IMR-90 (cell line): Measurements from ENCODE around the gene OR56B1. TPM values are rescaled to one million over a fixed set of nuclear protein-coding genes. Genes with fewer than 3 reads are reported as not detected.

Experiments used
- ATAC-seq: fragments of 200-7000 bp; cut with Tn5 transposase; 2 replicates; pipeline ENCODE4 v1.9.1; 2020; ENCODE audit warnings: low read depth, mild to moderate bottlenecking, moderate library complexity
- BruUV-seq: library from RNA; stranded (reverse); fragments of 400-500 nt; replicated peaks from 2 replicates; lab custom pipeline; 2021; lab: Mats Ljungman, UMichigan
- CTCF ChIA-PET: fragments of 300-600 bp; formaldehyde crosslinking; extraction: SDS; loops from one replicate; lab custom pipeline; 2021; ENCODE audit warnings: antibody characterized with exemption; lab: Yijun Ruan, JAX
- POLR2A ChIA-PET: fragments of 300-600 bp; sonication (Branson Sonifier 250); formaldehyde crosslinking; loops from one replicate; lab custom pipeline; 2022; ENCODE audit warnings: antibody characterized with exemption; ENCODE audit not compliant: unreplicated experiment; lab: Charles Lee
- DNase-seq: peaks from one replicate; pipeline ENCODE4 v3.0.0; 2013
- H2AFZ ChIP-seq: replicated peaks from 2 replicates; pipeline ENCODE3; 2013; ENCODE audit warnings: low read length, mild to moderate bottlenecking; ENCODE audit not compliant: poor library complexity
- H2AK5ac ChIP-seq: 2 replicates; pipeline ENCODE4 v1.6.1; 2013; ENCODE audit warnings: low read depth, low read length, inconsistent platforms
- H2AK9ac ChIP-seq: replicated peaks from 2 replicates; pipeline ENCODE3; 2013; ENCODE audit warnings: mild to moderate bottlenecking, low read depth, low read length, moderate library complexity; ENCODE audit not compliant: poor library complexity
- H2BK120ac ChIP-seq: 2 replicates; pipeline ENCODE4 v1.6.1; 2013; ENCODE audit warnings: low read depth, low read length, inconsistent platforms
- H2BK15ac ChIP-seq: 3 replicates; pipeline ENCODE4 v1.6.1; 2013; ENCODE audit warnings: low read depth, low read length, inconsistent platforms
- H2BK20ac ChIP-seq: 2 replicates; pipeline ENCODE4 v1.6.1; 2013; ENCODE audit warnings: low read depth, mild to moderate bottlenecking, inconsistent platforms, low read length, moderate library complexity
- H2BK5ac ChIP-seq: 2 replicates; pipeline ENCODE4 v1.6.1; 2013; ENCODE audit warnings: mild to moderate bottlenecking, low read depth, low read length, inconsistent platforms; ENCODE audit not compliant: poor library complexity, severe bottlenecking
- H3K14ac ChIP-seq: replicated peaks from 2 replicates; pipeline ENCODE4 v1.6.1; 2013; ENCODE audit warnings: low read depth, low read length, inconsistent platforms
- H3K18ac ChIP-seq: 2 replicates; pipeline ENCODE4 v1.6.1; 2013; ENCODE audit warnings: low read depth, low read length, control low read depth
- H3K23ac ChIP-seq: 2 replicates; pipeline ENCODE4 v1.6.1; 2013; ENCODE audit warnings: low read depth, low read length, inconsistent platforms
- H3K27ac ChIP-seq: 2 replicates; pipeline ENCODE4 v1.5.1; 2013; ENCODE audit warnings: mild to moderate bottlenecking, control low read depth, low read length; ENCODE audit not compliant: insufficient read depth
- H3K27me3 ChIP-seq: 2 replicates; pipeline ENCODE4 v1.6.1; 2013; ENCODE audit warnings: low read length; ENCODE audit not compliant: control insufficient read depth, insufficient read depth
- H3K36me3 ChIP-seq: 2 replicates; pipeline ENCODE4 v1.6.1; 2013; ENCODE audit warnings: low read length, mixed read lengths; ENCODE audit not compliant: control insufficient read depth, insufficient read depth
- H3K4ac ChIP-seq: 2 replicates; pipeline ENCODE4 v1.6.1; 2013; ENCODE audit warnings: low read depth, low read length, inconsistent platforms
- H3K4me1 ChIP-seq: 2 replicates; pipeline ENCODE4 v1.6.1; 2013; ENCODE audit warnings: low read length, mixed read lengths; ENCODE audit not compliant: control insufficient read depth, insufficient read depth
- H3K4me2 ChIP-seq: 2 replicates; pipeline ENCODE4 v1.6.1; 2013; ENCODE audit warnings: low read depth, mild to moderate bottlenecking, control low read depth, low read length, moderate library complexity
- H3K4me3 ChIP-seq: 2 replicates; pipeline ENCODE4 v1.5.1; 2013; ENCODE audit warnings: low read depth, mild to moderate bottlenecking, control low read depth, low read length, moderate library complexity; ENCODE audit not compliant: insufficient read depth
- H3K56ac ChIP-seq: 2 replicates; pipeline ENCODE4 v1.6.1; 2013; ENCODE audit warnings: low read length, inconsistent platforms; ENCODE audit not compliant: insufficient read depth; ENCODE audit errors: extremely low read depth
- H3K79me1 ChIP-seq, 2 experiments: 2 replicates each; pipeline ENCODE4 v1.6.1; 2013; ENCODE audit warnings: low read length in 2 of 2, inconsistent platforms in 1 of 2, low read depth in 1 of 2
- H3K9ac ChIP-seq: 2 replicates; pipeline ENCODE4 v1.6.1; 2013; ENCODE audit warnings: low read depth, low read length, control low read depth
- H3K9me1 ChIP-seq: 2 replicates; pipeline ENCODE4 v1.6.1; 2013; ENCODE audit warnings: low read length, inconsistent platforms; ENCODE audit not compliant: insufficient read depth
- H3K9me3 ChIP-seq: 2 replicates; pipeline ENCODE4 v1.6.1; 2013; ENCODE audit warnings: low read length; ENCODE audit not compliant: control insufficient read depth, insufficient read depth
- H4K20me1 ChIP-seq: 2 replicates; pipeline ENCODE4 v1.6.1; 2013; ENCODE audit warnings: low read length, inconsistent platforms; ENCODE audit not compliant: insufficient read depth
- H4K5ac ChIP-seq: 2 replicates; pipeline ENCODE4 v1.6.1; 2013; ENCODE audit warnings: mild to moderate bottlenecking, low read depth, low read length, control low read depth
- H4K8ac ChIP-seq, 2 experiments: 2 replicates each; pipeline ENCODE4 v1.6.1; 2013; ENCODE audit warnings: low read depth in 2 of 2, low read length in 2 of 2, control low read depth in 1 of 2, inconsistent platforms in 1 of 2
- H4K91ac ChIP-seq: 2 replicates; pipeline ENCODE4 v1.6.1; 2013; ENCODE audit warnings: low read depth, low read length, inconsistent platforms; ENCODE audit not compliant: insufficient read depth
- FOS ChIP-seq: fragments of 150-350 bp; IDR thresholded peaks from 2 replicates; pipeline ENCODE4 v1.6.1; 2016; ENCODE audit warnings: low read depth, low read length
- MAFK ChIP-seq: IDR thresholded peaks from 2 replicates; pipeline ENCODE4 v1.6.1; 2012; ENCODE audit warnings: low read depth, low read length, improper control_type of control experiment
- POLR2A ChIP-seq: IDR thresholded peaks from 2 replicates; pipeline ENCODE4 v1.6.1; 2012; ENCODE audit warnings: mild to moderate bottlenecking, low read depth, low read length
- SMC3 ChIP-seq: fragments of 150-350 bp; IDR thresholded peaks from 2 replicates; pipeline ENCODE4 v1.6.1; 2016; ENCODE audit warnings: low read depth, mild to moderate bottlenecking, antibody characterized with exemption, low read length, moderate library complexity
- WGBS, 2 experiments: methylation state at CpG; one replicate each; pipeline versions ENCODE4 v1.1.5 to v1.1.7; 2013; ENCODE audit warnings: missing lambda C conversion rate in 2 of 2; ENCODE audit not compliant: insufficient read length in 1 of 2; ENCODE audit errors: extremely low coverage in 2 of 2; 5-methylcytosine and 5-hydroxymethylcytosine counted together
- dilution Hi-C: fragments of 300-500 bp; cut with HindIII; formaldehyde crosslinking; loops from one replicate; pipeline ENCODE4 v1.14.3; 2018; ENCODE audit warnings: low sequenced_read_pairs; ENCODE audit not compliant: unreplicated experiment
- in situ Hi-C: fragments of 300-500 bp; cut with MboI; formaldehyde crosslinking; loops from 3 replicates; pipeline ENCODE4 v1.14.3; 2019; ENCODE audit warnings: low sequenced_read_pairs, inconsistent platforms, mixed read lengths
- intact Hi-C: fragments of 100-400 bp; cut with micrococcal nuclease; formaldehyde crosslinking; loops from 2 replicates; pipeline ENCODE4 v1.10.0; 2022
- polyA plus RNA-seq, 3 experiments: library from polyadenylated mRNA; depleted of rRNA; stranded (reverse); fragments of >200 nt; gene quantifications; 2 replicates each; pipeline ENCODE4 v1.2.3, GENCODE V29; 2012; ENCODE audit warnings: low replicate concordance in 1 of 3
- total RNA-seq: library from RNA; depleted of rRNA; stranded (reverse); fragments of >200 nt; gene quantifications from 2 replicates; pipeline ENCODE4 v1.2.3, GENCODE V29; 2012
- TF ChIP-seq, protein P1 (sequence below): fragments of 150-350 bp; IDR thresholded peaks from 2 replicates; pipeline ENCODE4 v1.6.1; 2016; ENCODE audit warnings: low read depth, mild to moderate bottlenecking, low read length, moderate library complexity, borderline replicate concordance
- TF ChIP-seq, protein P2 (sequence below): fragments of 150-350 bp; IDR thresholded peaks from 2 replicates; pipeline ENCODE4 v1.6.1; 2017; ENCODE audit warnings: mild to moderate bottlenecking, antibody characterized with exemption, low read length, low read depth
- TF ChIP-seq, protein P3 (sequence below): conservative IDR thresholded peaks from 2 replicates; pipeline ENCODE4 v1.5.1; 2012; ENCODE audit warnings: mild to moderate bottlenecking, low read depth, low read length, improper control_type of control experiment

The OR56B1 gene
- total and polyA plus RNA-seq, 2 of the 4 experiments (the other 2 are of a cell fraction), result not detected

DNA sequence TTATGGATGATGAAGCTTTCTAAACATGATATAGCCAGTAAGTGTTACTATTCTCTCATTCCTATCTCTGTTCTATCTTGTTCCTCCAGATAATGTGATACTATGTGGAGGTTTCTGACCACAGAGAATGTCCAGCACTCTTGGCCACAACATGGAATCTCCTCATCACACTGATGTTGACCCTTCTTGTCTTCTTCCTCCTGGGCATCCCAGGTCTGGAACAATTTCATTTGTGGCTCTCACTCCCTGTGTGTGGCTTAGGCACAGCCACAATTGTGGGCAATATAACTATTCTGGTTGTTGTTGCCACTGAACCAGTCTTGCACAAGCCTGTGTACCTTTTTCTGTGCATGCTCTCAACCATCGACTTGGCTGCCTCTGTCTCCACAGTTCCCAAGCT is 9.9 kb upstream of the OR56B1 start:
- H3K9me3 ChIP-seq, result no peaks in the 10 kb centered on the region
- H3K56ac ChIP-seq, result no peak overlapping the region
- H4K91ac ChIP-seq, result no peak overlapping the region
- no peaks in the 10 kb centered on the region for H3K9me1 ChIP-seq
- ATAC-seq (no peak), DNase-seq (no peak)
- H3K4me3 ChIP-seq, result no peak overlapping the region
- TF ChIP-seq MAFK (no peak), FOS (no peak), SMC3 (no peak), POLR2A (no peak)
- TF ChIP-seq, protein P1, sequence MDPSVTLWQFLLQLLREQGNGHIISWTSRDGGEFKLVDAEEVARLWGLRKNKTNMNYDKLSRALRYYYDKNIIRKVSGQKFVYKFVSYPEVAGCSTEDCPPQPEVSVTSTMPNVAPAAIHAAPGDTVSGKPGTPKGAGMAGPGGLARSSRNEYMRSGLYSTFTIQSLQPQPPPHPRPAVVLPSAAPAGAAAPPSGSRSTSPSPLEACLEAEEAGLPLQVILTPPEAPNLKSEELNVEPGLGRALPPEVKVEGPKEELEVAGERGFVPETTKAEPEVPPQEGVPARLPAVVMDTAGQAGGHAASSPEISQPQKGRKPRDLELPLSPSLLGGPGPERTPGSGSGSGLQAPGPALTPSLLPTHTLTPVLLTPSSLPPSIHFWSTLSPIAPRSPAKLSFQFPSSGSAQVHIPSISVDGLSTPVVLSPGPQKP, result no peak
- TF ChIP-seq, protein P2, sequence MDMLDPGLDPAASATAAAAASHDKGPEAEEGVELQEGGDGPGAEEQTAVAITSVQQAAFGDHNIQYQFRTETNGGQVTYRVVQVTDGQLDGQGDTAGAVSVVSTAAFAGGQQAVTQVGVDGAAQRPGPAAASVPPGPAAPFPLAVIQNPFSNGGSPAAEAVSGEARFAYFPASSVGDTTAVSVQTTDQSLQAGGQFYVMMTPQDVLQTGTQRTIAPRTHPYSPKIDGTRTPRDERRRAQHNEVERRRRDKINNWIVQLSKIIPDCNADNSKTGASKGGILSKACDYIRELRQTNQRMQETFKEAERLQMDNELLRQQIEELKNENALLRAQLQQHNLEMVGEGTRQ, result no peak
- TF ChIP-seq, protein P3, sequence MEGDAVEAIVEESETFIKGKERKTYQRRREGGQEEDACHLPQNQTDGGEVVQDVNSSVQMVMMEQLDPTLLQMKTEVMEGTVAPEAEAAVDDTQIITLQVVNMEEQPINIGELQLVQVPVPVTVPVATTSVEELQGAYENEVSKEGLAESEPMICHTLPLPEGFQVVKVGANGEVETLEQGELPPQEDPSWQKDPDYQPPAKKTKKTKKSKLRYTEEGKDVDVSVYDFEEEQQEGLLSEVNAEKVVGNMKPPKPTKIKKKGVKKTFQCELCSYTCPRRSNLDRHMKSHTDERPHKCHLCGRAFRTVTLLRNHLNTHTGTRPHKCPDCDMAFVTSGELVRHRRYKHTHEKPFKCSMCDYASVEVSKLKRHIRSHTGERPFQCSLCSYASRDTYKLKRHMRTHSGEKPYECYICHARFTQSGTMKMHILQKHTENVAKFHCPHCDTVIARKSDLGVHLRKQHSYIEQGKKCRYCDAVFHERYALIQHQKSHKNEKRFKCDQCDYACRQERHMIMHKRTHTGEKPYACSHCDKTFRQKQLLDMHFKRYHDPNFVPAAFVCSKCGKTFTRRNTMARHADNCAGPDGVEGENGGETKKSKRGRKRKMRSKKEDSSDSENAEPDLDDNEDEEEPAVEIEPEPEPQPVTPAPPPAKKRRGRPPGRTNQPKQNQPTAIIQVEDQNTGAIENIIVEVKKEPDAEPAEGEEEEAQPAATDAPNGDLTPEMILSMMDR, result no peak
- H3K9ac ChIP-seq, result no peak overlapping the region
- no TSS peak for BruUV-seq
- in situ Hi-C loops, result no loop called here
- no peak overlapping the region for H2BK15ac ChIP-seq
- H2BK120ac ChIP-seq, result no peak overlapping the region
- no peaks in the 10 kb centered on the region for H4K20me1 ChIP-seq
- H3K18ac ChIP-seq, result no peak overlapping the region
- no peak overlapping the region for H4K8ac ChIP-seq
- no peak overlapping the region for H3K23ac ChIP-seq
- 71% methylated on average over 1 of the region's 1 CpG; no CpG with 5 or more reads in 1 of the 2 experiments for WGBS, 2 experiments
- POLR2A ChIA-PET, result no interaction called here
- no peaks in the 10 kb centered on the region for H3K4me1 ChIP-seq
- H2BK20ac ChIP-seq, result no peak overlapping the region
- H3K27ac ChIP-seq, result no peak overlapping the region
- no peaks in the 10 kb centered on the region for H3K36me3 ChIP-seq
- no peak overlapping the region for H2BK5ac ChIP-seq
- no peak overlapping the region for H2AK9ac ChIP-seq
- no peak overlapping the region for H3K4ac ChIP-seq
- CTCF ChIA-PET, result no interaction called here
- H3K27me3 ChIP-seq, result no peaks in the 10 kb centered on the region; the same call in none of the 2 replicates
- H3K14ac ChIP-seq, result no peak overlapping the region
- no peaks in the 10 kb centered on the region for H3K79me1 ChIP-seq
- H2AFZ ChIP-seq, result no peak overlapping the region
- intact Hi-C loops, result no loop called here
- H4K5ac ChIP-seq, result no peak overlapping the region
- no peak overlapping the region for H2AK5ac ChIP-seq
- dilution Hi-C loops, result no loop called here
- H3K4me2 ChIP-seq, result no peak overlapping the region
